HG03521 (cell line): Measurements from ENCODE around the gene FBXO7.

Experiments
- ATAC-seq: cut with Tn5 transposase; IDR thresholded peaks from one replicate; pipeline ENCODE4 v1.9.1; 2021; ENCODE audit warnings: mild to moderate bottlenecking, moderate library complexity; ENCODE audit not compliant: unreplicated experiment

Gene FBXO7

GRCh38 chr22:32531228-32531627 is 56.6 kb downstream of the FBXO7 start:
- no peak for ATAC-seq

GRCh38 chr22:32531931-32532819 is 57.6 kb downstream of the FBXO7 start:
- no peak for ATAC-seq

- ATAC-seq, result no peak
These were observed 58.2 kb downstream of the FBXO7 start for GRCh38 chr22:32532820-32533128.

- ATAC-seq, result no peak
These were observed 58.9 kb downstream of the FBXO7 start for GRCh38 chr22:32533265-32534111.

GRCh38 chr22:32534252-32535235 is 59.9 kb downstream of the FBXO7 start:
- ATAC-seq, result no peak

- ATAC-seq, result no peak
These were observed 61.0 kb downstream of the FBXO7 start for GRCh38 chr22:32535531-32536190.

- ATAC-seq, result no peak
These were observed 61.7 kb downstream of the FBXO7 start for GRCh38 chr22:32536352-32536751.

- no peak for ATAC-seq
These were observed 63.9 kb downstream of the FBXO7 start for GRCh38 chr22:32538521-32538920.

GRCh38 chr22:32539631-32540421 is 65.2 kb downstream of the FBXO7 start:
- no peak for ATAC-seq

GRCh38 chr22:32541481-32541880 is 66.9 kb downstream of the FBXO7 start:
- no peak for ATAC-seq

- ATAC-seq, result no peak
These were observed 67.6 kb downstream of the FBXO7 start for GRCh38 chr22:32542066-32542676.

GRCh38 chr22:32542677-32543357 is 68.2 kb downstream of the FBXO7 start:
- no peak for ATAC-seq

GRCh38 chr22:32544953-32545558 is 70.4 kb downstream of the FBXO7 start:
- ATAC-seq, result no peak

- ATAC-seq, result no peak
These were observed 71.2 kb downstream of the FBXO7 start for GRCh38 chr22:32545801-32546200.

GRCh38 chr22:32546496-32546895 is 71.9 kb downstream of the FBXO7 start:
- no peak for ATAC-seq

- ATAC-seq, result no peak
These were observed 72.3 kb downstream of the FBXO7 start for GRCh38 chr22:32546935-32547334.

GRCh38 chr22:32548039-32548438 is 73.4 kb downstream of the FBXO7 start:
- no peak for ATAC-seq
